Measurements from ENCODE around the gene USPL1.

Gene USPL1

GRCh38 chr13:30690282-30691188 lies 72.8 kb downstream of the USPL1 start:
- no peaks in the 10 kb centered on the region for H3K4me1 ChIP-seq (ENCODE audit: control insufficient read depth, insufficient read depth, low read length)
- no peaks in the 10 kb centered on the region for H3K9me3 ChIP-seq (ENCODE audit: control insufficient read depth, insufficient read depth, low read length)
- DNase-seq (ENCODE audit: low read depth, low spot score): no peak
- no peaks in the 10 kb centered on the region for H3K36me3 ChIP-seq (ENCODE audit: control insufficient read depth, insufficient read depth, low read length)
- no peaks in the 10 kb centered on the region for H3K27me3 ChIP-seq (ENCODE audit: control insufficient read depth, insufficient read depth, low read length)
- H3K4me3 ChIP-seq (ENCODE audit: low read length): no peak overlapping the region
- WGBS (ENCODE audit: insufficient coverage, insufficient read length): no CpG with 5 or more reads among the region's 21 CpGs
- H3K27ac ChIP-seq (ENCODE audit: low read length): no peak overlapping the region

GRCh38 chr13:30692113-30692512 lies 74.4 kb downstream of the USPL1 start:
- Histone ChIP-seq H3K36me3 (ENCODE audit: control insufficient read depth, insufficient read depth, low read length) (no peaks in the 10 kb centered on the region), H3K4me3 (ENCODE audit: low read length) (no peak overlapping the region), H3K4me1 (ENCODE audit: control insufficient read depth, insufficient read depth, low read length) (no peaks in the 10 kb centered on the region), H3K27me3 (ENCODE audit: control insufficient read depth, insufficient read depth, low read length) (no peaks in the 10 kb centered on the region), H3K27ac (ENCODE audit: low read length) (no peak overlapping the region), H3K9me3 (ENCODE audit: control insufficient read depth, insufficient read depth, low read length) (no peaks in the 10 kb centered on the region)
- WGBS (ENCODE audit: insufficient coverage, insufficient read length): no CpG with 5 or more reads among the region's 1 CpG
- DNase-seq (ENCODE audit: low read depth, low spot score): no peak

GRCh38 chr13:30696278-30697176 lies 78.8 kb downstream of the USPL1 start:
- H3K4me3 ChIP-seq (ENCODE audit: low read length): no peak overlapping the region
- H3K9me3 ChIP-seq (ENCODE audit: control insufficient read depth, insufficient read depth, low read length): no peaks in the 10 kb centered on the region
- H3K27ac ChIP-seq (ENCODE audit: low read length): no peak overlapping the region
- no peaks in the 10 kb centered on the region for H3K36me3 ChIP-seq (ENCODE audit: control insufficient read depth, insufficient read depth, low read length)
- no peaks in the 10 kb centered on the region for H3K4me1 ChIP-seq (ENCODE audit: control insufficient read depth, insufficient read depth, low read length)
- no CpG with 5 or more reads among the region's 11 CpGs for WGBS (ENCODE audit: insufficient coverage, insufficient read length)
- DNase-seq (ENCODE audit: low read depth, low spot score): no peak
- no peaks in the 10 kb centered on the region for H3K27me3 ChIP-seq (ENCODE audit: control insufficient read depth, insufficient read depth, low read length)

GRCh38 chr13:30697177-30697953 lies 79.6 kb downstream of the USPL1 start:
- no peaks in the 10 kb centered on the region for H3K36me3 ChIP-seq (ENCODE audit: control insufficient read depth, insufficient read depth, low read length)
- H3K9me3 ChIP-seq (ENCODE audit: control insufficient read depth, insufficient read depth, low read length): no peaks in the 10 kb centered on the region; the same call in 1 of the 2 replicates
- H3K27me3 ChIP-seq (ENCODE audit: control insufficient read depth, insufficient read depth, low read length): no peaks in the 10 kb centered on the region
- no peaks in the 10 kb centered on the region for H3K4me1 ChIP-seq (ENCODE audit: control insufficient read depth, insufficient read depth, low read length)
- no peak for DNase-seq (ENCODE audit: low read depth, low spot score)
- no peak overlapping the region for H3K4me3 ChIP-seq (ENCODE audit: low read length)
- H3K27ac ChIP-seq (ENCODE audit: low read length): no peak overlapping the region
- WGBS (ENCODE audit: insufficient coverage, insufficient read length): no CpG with 5 or more reads among the region's 8 CpGs

- no peaks in the 10 kb centered on the region for H3K4me1 ChIP-seq (ENCODE audit: control insufficient read depth, insufficient read depth, low read length)
- DNase-seq (ENCODE audit: low read depth, low spot score): no peak
- H3K27me3 ChIP-seq (ENCODE audit: control insufficient read depth, insufficient read depth, low read length): no peaks in the 10 kb centered on the region
- H3K27ac ChIP-seq (ENCODE audit: low read length): no peak overlapping the region
- H3K9me3 ChIP-seq (ENCODE audit: control insufficient read depth, insufficient read depth, low read length): no peaks in the 10 kb centered on the region; the same call in 1 of the 2 replicates
- no CpG with 5 or more reads among the region's 7 CpGs for WGBS (ENCODE audit: insufficient coverage, insufficient read length)
- no peak overlapping the region for H3K4me3 ChIP-seq (ENCODE audit: low read length)
- H3K36me3 ChIP-seq (ENCODE audit: control insufficient read depth, insufficient read depth, low read length): no peaks in the 10 kb centered on the region
These were observed 80.3 kb downstream of the USPL1 start for GRCh38 chr13:30697996-30698401.

- H3K4me3 ChIP-seq (ENCODE audit: low read length): no peak overlapping the region
- no CpG with 5 or more reads among the region's 15 CpGs for WGBS (ENCODE audit: insufficient coverage, insufficient read length)
- no peaks in the 10 kb centered on the region; the same call in 1 of the 2 replicates for H3K9me3 ChIP-seq (ENCODE audit: control insufficient read depth, insufficient read depth, low read length)
- H3K27me3 ChIP-seq (ENCODE audit: control insufficient read depth, insufficient read depth, low read length): no peaks in the 10 kb centered on the region
- H3K36me3 ChIP-seq (ENCODE audit: control insufficient read depth, insufficient read depth, low read length): no peaks in the 10 kb centered on the region
- no peak for DNase-seq (ENCODE audit: low read depth, low spot score)
- no peak overlapping the region for H3K27ac ChIP-seq (ENCODE audit: low read length)
- H3K4me1 ChIP-seq (ENCODE audit: control insufficient read depth, insufficient read depth, low read length): no peaks in the 10 kb centered on the region
These were observed 80.8 kb downstream of the USPL1 start for GRCh38 chr13:30698488-30699005.

- Histone ChIP-seq H3K27ac (ENCODE audit: low read length) (no peak overlapping the region), H3K27me3 (ENCODE audit: control insufficient read depth, insufficient read depth, low read length) (no peaks in the 10 kb centered on the region), H3K4me1 (ENCODE audit: control insufficient read depth, insufficient read depth, low read length) (no peaks in the 10 kb centered on the region), H3K36me3 (ENCODE audit: control insufficient read depth, insufficient read depth, low read length) (no peaks in the 10 kb centered on the region), H3K9me3 (ENCODE audit: control insufficient read depth, insufficient read depth, low read length) (no peaks in the 10 kb centered on the region; the same call in 1 of the 2 replicates), H3K4me3 (ENCODE audit: low read length) (no peak overlapping the region)
- WGBS (ENCODE audit: insufficient coverage, insufficient read length): no CpG with 5 or more reads among the region's 5 CpGs
- DNase-seq (ENCODE audit: low read depth, low spot score): no peak
These were observed 82.6 kb downstream of the USPL1 start for GRCh38 chr13:30700364-30700763.

GRCh38 chr13:30702006-30702405 lies 84.3 kb downstream of the USPL1 start:
- no peaks in the 10 kb centered on the region; the same call in 1 of the 2 replicates for H3K9me3 ChIP-seq (ENCODE audit: control insufficient read depth, insufficient read depth, low read length)
- H3K27me3 ChIP-seq (ENCODE audit: control insufficient read depth, insufficient read depth, low read length): no peaks in the 10 kb centered on the region
- no peak for DNase-seq (ENCODE audit: low read depth, low spot score)
- no peaks in the 10 kb centered on the region for H3K36me3 ChIP-seq (ENCODE audit: control insufficient read depth, insufficient read depth, low read length)
- WGBS (ENCODE audit: insufficient coverage, insufficient read length): no CpG with 5 or more reads among the region's 4 CpGs
- no peak overlapping the region for H3K4me3 ChIP-seq (ENCODE audit: low read length)
- no peaks in the 10 kb centered on the region for H3K4me1 ChIP-seq (ENCODE audit: control insufficient read depth, insufficient read depth, low read length)
- H3K27ac ChIP-seq (ENCODE audit: low read length): no peak overlapping the region

GRCh38 chr13:30704596-30704995 lies 86.9 kb downstream of the USPL1 start:
- Histone ChIP-seq H3K4me3 (ENCODE audit: low read length) (no peak overlapping the region), H3K36me3 (ENCODE audit: control insufficient read depth, insufficient read depth, low read length) (no peaks in the 10 kb centered on the region), H3K4me1 (ENCODE audit: control insufficient read depth, insufficient read depth, low read length) (no peaks in the 10 kb centered on the region), H3K27me3 (ENCODE audit: control insufficient read depth, insufficient read depth, low read length) (no peaks in the 10 kb centered on the region), H3K27ac (ENCODE audit: low read length) (no peak overlapping the region), H3K9me3 (ENCODE audit: control insufficient read depth, insufficient read depth, low read length) (no peaks in the 10 kb centered on the region; the same call in 1 of the 2 replicates)
- WGBS (ENCODE audit: insufficient coverage, insufficient read length): no CpG with 5 or more reads among the region's 6 CpGs
- DNase-seq (ENCODE audit: low read depth, low spot score): no peak

All from iPS DF 6.9 (cell line).